ENCODE data around the gene EEF1A1.
"Not testable (repeated sequence)": the region's sequence is repeated elsewhere in the genome, so short reads cannot be mapped to it uniquely, and the experiment has no call there.

EEF1A1 gene

DNA sequence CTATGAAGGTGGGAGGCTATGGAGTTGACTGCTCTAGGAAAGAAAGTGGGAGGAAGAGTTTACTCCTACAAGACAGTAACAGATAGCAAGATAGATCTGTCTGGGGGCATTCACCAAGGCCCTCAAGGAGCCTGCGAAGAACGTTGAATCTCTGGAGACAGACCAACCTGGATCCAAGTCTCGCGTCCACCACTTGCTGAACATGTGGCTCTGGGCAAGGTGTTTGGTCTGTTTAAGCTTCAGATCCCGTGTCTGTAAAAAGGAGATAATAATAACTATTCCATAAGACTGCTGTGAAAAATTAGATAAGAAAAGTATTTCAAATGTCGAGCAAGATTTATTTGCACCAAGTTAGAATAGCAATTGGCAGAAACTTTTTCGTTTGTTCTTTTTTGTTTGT is 8.1 kb upstream of the EEF1A1 start:
- DNase-seq (ENCODE audit: low read depth), result no peak
- TF ChIP-seq, protein P1, sequence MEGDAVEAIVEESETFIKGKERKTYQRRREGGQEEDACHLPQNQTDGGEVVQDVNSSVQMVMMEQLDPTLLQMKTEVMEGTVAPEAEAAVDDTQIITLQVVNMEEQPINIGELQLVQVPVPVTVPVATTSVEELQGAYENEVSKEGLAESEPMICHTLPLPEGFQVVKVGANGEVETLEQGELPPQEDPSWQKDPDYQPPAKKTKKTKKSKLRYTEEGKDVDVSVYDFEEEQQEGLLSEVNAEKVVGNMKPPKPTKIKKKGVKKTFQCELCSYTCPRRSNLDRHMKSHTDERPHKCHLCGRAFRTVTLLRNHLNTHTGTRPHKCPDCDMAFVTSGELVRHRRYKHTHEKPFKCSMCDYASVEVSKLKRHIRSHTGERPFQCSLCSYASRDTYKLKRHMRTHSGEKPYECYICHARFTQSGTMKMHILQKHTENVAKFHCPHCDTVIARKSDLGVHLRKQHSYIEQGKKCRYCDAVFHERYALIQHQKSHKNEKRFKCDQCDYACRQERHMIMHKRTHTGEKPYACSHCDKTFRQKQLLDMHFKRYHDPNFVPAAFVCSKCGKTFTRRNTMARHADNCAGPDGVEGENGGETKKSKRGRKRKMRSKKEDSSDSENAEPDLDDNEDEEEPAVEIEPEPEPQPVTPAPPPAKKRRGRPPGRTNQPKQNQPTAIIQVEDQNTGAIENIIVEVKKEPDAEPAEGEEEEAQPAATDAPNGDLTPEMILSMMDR (conservative IDR thresholded peaks at IDR 0.05; ENCODE audit: low read depth, low read length), result no peak
- no peak overlapping the region for H3K4me3 ChIP-seq (ENCODE audit: low read length)

DNA sequence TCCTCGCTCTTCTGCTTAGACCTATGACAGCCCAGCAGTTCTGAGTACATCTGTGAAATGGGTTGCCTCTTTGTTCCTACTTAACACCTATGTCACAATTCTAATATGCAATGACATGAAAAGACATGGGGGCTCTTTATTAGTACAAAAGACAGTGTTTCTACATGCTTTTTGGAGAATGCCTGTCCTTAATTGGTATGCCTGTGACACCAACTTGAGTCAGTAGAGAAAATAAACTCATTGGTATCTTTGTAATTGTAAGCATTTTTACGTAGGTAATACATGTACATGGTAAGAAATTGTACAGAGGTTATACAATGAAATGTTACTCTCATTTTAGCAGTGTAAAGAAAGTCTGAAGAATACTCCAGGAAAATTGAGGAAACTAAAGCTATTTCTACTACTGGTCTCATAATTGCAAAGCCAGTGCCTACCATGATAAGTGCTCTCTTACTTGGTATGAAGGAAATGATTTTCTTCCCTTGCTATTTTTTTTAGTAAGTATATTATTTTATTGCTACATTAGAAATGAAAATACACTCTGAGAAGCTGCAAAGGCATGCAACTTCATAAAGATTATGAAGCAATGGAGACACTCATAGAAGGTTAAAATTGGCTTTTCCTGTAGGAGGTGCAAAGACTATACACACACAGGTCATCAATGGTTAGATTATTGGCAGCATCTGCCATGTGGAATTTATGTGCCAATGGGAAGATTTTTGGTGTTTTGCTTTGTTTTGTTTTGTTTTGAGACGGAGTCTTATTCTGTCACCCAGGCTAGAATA is 4.9 kb upstream of the EEF1A1 start:
- DNase-seq (ENCODE audit: low read depth), result no peak
- H3K4me3 ChIP-seq (ENCODE audit: low read length), result no peak overlapping the region
- TF ChIP-seq, protein P1 (conservative IDR thresholded peaks at IDR 0.05; ENCODE audit: low read depth, low read length), result no peak

GRCh38 chr6:73523434-73524123 is 2.7 kb upstream of the EEF1A1 start:
- DNase-seq (ENCODE audit: low read depth), result no peak
- TF ChIP-seq, protein P1 (conservative IDR thresholded peaks at IDR 0.05; ENCODE audit: low read depth, low read length), result no peak
- H3K4me3 ChIP-seq (ENCODE audit: low read length), result peak overlapping the region; percentile 42

GRCh38 chr6:73521351-73521985 is 636 bp upstream of the EEF1A1 start:
- no peak for DNase-seq (ENCODE audit: low read depth)
- H3K4me3 ChIP-seq (ENCODE audit: low read length), result peak overlapping the region; percentile 99
- TF ChIP-seq, protein P1 (conservative IDR thresholded peaks at IDR 0.05; ENCODE audit: low read depth, low read length), result no peak

GRCh38 chr6:73519926-73520687 is 725 bp downstream of the EEF1A1 start:
- no peak for DNase-seq (ENCODE audit: low read depth)
- TF ChIP-seq, protein P1 (conservative IDR thresholded peaks at IDR 0.05; ENCODE audit: low read depth, low read length), result no peak
- H3K4me3 ChIP-seq (ENCODE audit: low read length), result peak overlapping the region; percentile 99

DNA sequence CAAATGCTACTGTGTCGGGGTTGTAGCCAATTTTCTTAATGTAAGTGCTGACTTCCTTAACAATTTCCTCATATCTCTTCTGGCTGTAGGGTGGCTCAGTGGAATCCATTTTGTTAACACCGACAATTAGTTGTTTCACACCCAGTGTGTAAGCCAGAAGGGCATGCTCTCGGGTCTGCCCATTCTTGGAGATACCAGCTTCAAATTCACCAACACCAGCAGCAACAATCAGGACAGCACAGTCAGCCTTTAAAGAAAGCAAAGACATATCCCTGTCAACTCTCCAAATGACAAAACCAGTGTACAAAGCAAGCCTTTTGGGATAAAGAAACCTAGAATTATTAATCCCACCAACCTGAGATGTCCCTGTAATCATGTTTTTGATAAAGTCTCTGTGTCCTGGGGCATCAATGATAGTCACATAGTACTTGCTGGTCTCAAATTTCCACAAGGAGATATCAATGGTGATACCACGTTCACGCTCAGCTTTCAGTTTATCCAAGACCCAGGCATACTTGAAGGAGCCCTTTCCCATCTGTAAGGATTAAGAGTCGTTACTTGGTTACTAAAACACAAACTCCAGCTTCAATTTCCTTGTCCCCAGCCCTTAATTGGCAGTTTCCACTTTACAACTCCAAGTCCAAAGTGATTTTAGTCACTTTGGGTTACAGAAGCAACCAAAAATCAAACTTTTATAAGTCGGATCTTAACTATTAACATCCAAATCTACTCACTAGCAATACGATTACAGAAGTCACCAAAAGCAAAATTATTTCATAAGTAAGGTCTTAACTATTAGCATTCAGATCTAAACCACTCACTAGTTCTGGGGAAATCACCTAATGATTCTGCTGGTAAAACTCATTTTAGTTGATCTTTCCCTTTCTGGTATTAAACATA is 1.6 kb downstream of the EEF1A1 start:
- H3K4me3 ChIP-seq (ENCODE audit: low read length), result peak overlapping the region; percentile 99
- DNase-seq (ENCODE audit: low read depth), result not testable (repeated sequence)

DNA sequence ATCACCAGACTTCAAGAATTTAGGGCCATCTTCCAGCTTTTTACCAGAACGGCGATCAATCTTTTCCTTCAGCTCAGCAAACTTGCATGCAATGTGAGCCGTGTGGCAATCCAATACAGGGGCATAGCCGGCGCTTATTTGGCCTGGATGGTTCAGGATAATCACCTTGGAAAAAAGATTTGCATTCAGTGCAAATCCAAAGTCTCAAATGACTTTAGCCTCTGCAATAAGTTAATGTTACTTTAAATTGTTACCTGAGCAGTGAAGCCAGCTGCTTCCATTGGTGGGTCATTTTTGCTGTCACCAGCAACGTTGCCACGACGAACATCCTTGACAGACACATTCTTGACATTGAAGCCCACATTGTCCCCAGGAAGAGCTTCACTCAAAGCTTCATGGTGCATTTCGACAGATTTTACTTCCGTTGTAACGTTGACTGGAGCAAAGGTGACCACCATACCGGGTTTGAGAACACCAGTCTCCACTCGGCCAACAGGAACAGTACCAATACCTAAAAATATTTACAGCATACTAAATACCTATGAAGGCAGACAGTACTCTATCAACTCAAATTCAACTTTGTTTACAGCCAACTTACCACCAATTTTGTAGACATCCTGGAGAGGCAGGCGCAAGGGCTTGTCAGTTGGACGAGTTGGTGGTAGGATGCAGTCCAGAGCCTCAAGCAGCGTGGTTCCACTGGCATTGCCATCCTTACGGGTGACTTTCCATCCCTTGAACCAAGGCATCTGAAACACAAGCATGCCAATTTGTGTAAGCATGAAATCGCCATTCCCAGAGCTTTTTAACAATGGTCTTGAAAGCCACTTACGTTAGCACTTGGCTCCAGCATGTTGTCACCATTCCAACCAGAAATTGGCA is 2.5 kb downstream of the EEF1A1 start:
- peak overlapping the region; percentile 99 for H3K4me3 ChIP-seq (ENCODE audit: low read length)
- DNase-seq (ENCODE audit: low read depth), result not testable (repeated sequence)
